Frontal cortex (tissue), 4 donors: ENCODE results near the gene INSR. TPM values are rescaled to one million over a fixed set of nuclear protein-coding genes. Genes with fewer than 3 reads are reported as not detected.
A peak's percentile ranks its signal among the peaks of the same experiment; 100 is the strongest.

Experiments
- DNase-seq, 2 donors: peaks; one replicate each; pipeline ENCODE4 v3.0.0; 2012; ENCODE audit warnings: low spot score in 2 of 2
- FAIRE-seq: peaks from 2 replicates; lab custom pipeline; 2012; peaks lifted over from hg19 to GRCh38; lab: Jason Lieb, UNC
- total RNA-seq: library from RNA; depleted of rRNA; stranded (reverse); fragments of >200 nt; gene quantifications from one replicate; pipeline ENCODE4 v1.2.3, GENCODE V29; 2014
- donor health status: control.
- donor health status: control.
- donor health status: control.

The INSR gene
- total RNA-seq, 1 donor from 2014 or later = 93.3 TPM

- FAIRE-seq (no peak), DNase-seq (peak; percentile 94)
Observed at GRCh38 chr19:7197760-7198696, 96.2 kb downstream of the INSR start.

GRCh38 chr19:7197119-7197759 lies 97.0 kb downstream of the INSR start:
- no peak for FAIRE-seq
- DNase-seq = peak; percentile 67 to 75

- no peak for FAIRE-seq
- DNase-seq = no peak
Observed at GRCh38 chr19:7196763-7197118, 97.5 kb downstream of the INSR start.

GRCh38 chr19:7195046-7195445 lies 99.2 kb downstream of the INSR start:
- FAIRE-seq (no peak), DNase-seq (no peak)

- FAIRE-seq = no peak
- no peak for DNase-seq
Observed at GRCh38 chr19:7194566-7194965, 99.6 kb downstream of the INSR start.

- DNase-seq (no peak), FAIRE-seq (no peak)
Observed at GRCh38 chr19:7191946-7192691, 102.1 kb downstream of the INSR start.

- DNase-seq (no peak), FAIRE-seq (no peak)
Observed at GRCh38 chr19:7188698-7189629, 105.2 kb downstream of the INSR start.

GRCh38 chr19:7187605-7188339 lies 106.4 kb downstream of the INSR start:
- FAIRE-seq (no peak), DNase-seq (no peak)

- no peak for DNase-seq
- no peak for FAIRE-seq
Observed at GRCh38 chr19:7182489-7182888, 111.7 kb downstream of the INSR start.

GRCh38 chr19:7179917-7180306 lies 114.3 kb downstream of the INSR start:
- DNase-seq (no peak), FAIRE-seq (no peak)

- no peak for DNase-seq
- FAIRE-seq = no peak
Observed at GRCh38 chr19:7177926-7178325, 116.3 kb downstream of the INSR start.

GRCh38 chr19:7176792-7177191 lies 117.4 kb downstream of the INSR start:
- DNase-seq = no peak
- no peak for FAIRE-seq

GRCh38 chr19:7172794-7173193 lies 121.4 kb downstream of the INSR start:
- FAIRE-seq = no peak
- DNase-seq = no peak

- DNase-seq = no peak
- no peak for FAIRE-seq
Observed at GRCh38 chr19:7170983-7171382, 123.2 kb downstream of the INSR start.

- FAIRE-seq = no peak
- no peak for DNase-seq
Observed at GRCh38 chr19:7168941-7169340, 125.3 kb downstream of the INSR start.

GRCh38 chr19:7161292-7161691 lies 132.9 kb downstream of the INSR start:
- FAIRE-seq (no peak), DNase-seq (no peak)

- FAIRE-seq = no peak
Observed at GRCh38 chr19:7159105-7159933, 134.9 kb downstream of the INSR start.

GRCh38 chr19:7153022-7153421 lies 141.2 kb downstream of the INSR start:
- no peak for FAIRE-seq
- DNase-seq = no peak

More at GRCh38 chr19:7159105-7159933, 134.9 kb downstream of the INSR start:
- peak in 1 of 2 donors; percentile 24 for DNase-seq
